ENCODE data around the gene ADAM33. TPM values are rescaled to one million over a fixed set of nuclear protein-coding genes. Genes with fewer than 3 reads are reported as not detected.

The ADAM33 gene
- total RNA-seq, 3 donors from 2014 or later: 6.4 to 86.6 (median 9.7) TPM

- no peak overlapping the region for H3K4me3 ChIP-seq
- intact Hi-C loops (cut with DNase I, micrococcal nuclease): no loop called here
- no peaks in the 10 kb centered on the region for H3K9me3 ChIP-seq
- ATAC-seq (no peak), DNase-seq (no peak)
- no peak for TF ChIP-seq CTCF (IDR thresholded peaks at IDR 0.05)
- no peaks in the 10 kb centered on the region for H3K4me1 ChIP-seq (ENCODE audit: low read depth)
- H3K36me3 ChIP-seq (ENCODE audit: low read depth): no peaks in the 10 kb centered on the region
These were observed 369 bp downstream of the ADAM33 start for GRCh38 chr20:3681352-3681930.

DNA sequence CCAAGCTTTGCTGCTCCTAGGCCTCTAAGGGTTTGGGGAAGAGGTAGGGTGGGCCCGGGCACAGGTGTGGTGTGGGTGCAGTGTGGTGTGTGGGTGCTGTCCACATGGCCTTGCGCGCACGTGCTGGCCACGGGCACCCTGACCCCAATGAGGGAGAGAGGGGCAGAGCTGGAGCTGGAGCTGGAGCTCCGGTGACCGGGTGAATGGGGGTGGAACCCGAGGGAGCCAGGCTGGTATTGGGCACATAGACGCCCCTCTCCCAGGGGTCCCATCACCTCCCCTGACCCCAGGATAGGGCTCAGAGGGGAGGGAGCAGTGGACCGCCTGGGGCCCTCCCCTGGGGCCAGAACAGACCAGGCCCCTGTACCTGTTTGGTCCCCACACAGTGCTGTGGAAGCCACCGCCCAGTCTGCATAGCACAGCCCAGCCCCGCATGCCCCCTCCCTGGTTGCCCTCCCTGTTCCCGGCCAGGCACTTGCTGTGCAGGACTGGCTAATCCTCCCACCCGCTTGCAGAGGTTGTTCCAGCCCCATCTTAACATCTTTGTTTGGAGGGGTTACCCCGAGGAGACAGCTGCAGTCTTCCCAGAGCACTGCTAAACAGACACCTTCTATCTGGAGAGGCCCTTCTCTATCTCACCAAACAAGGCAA is 984 bp downstream of the ADAM33 start:
- no peaks in the 10 kb centered on the region for H3K36me3 ChIP-seq (ENCODE audit: low read depth)
- no peaks in the 10 kb centered on the region for H3K4me1 ChIP-seq (ENCODE audit: low read depth)
- H3K4me3 ChIP-seq: no peak overlapping the region
- ATAC-seq: peak; percentile 10
- DNase-seq: no peak
- H3K9me3 ChIP-seq: no peaks in the 10 kb centered on the region
- intact Hi-C loops (cut with DNase I, micrococcal nuclease): no loop called here
- TF ChIP-seq CTCF (IDR thresholded peaks at IDR 0.05): no peak

- Histone ChIP-seq H3K4me1 (ENCODE audit: low read depth) (no peaks in the 10 kb centered on the region), H3K36me3 (ENCODE audit: low read depth) (no peaks in the 10 kb centered on the region), H3K9me3 (no peaks in the 10 kb centered on the region), H3K4me3 (no peak overlapping the region)
- no peak for TF ChIP-seq CTCF (IDR thresholded peaks at IDR 0.05)
- ATAC-seq (peak; percentile 17), DNase-seq (peak in 2 of 3 donors; percentile 15 to 44)
- intact Hi-C loops (cut with DNase I, micrococcal nuclease): loop anchor here (5.0 to 10.0 kb wide), 2 partner anchors 32 to 395 kb away; partner anchors contain the start of gene SIGLEC1 (in 2 of the 2)
These were observed 1.8 kb downstream of the ADAM33 start for GRCh38 chr20:3679749-3680700.

- H3K4me1 ChIP-seq (ENCODE audit: low read depth): no peaks in the 10 kb centered on the region
- no peak for TF ChIP-seq CTCF (IDR thresholded peaks at IDR 0.05)
- ATAC-seq (no peak), DNase-seq (no peak)
- intact Hi-C loops (cut with DNase I, micrococcal nuclease): loop anchor here (5.0 to 10.0 kb wide), 2 partner anchors 33 to 396 kb away; partner anchors contain the start of gene SIGLEC1 (in 2 of the 2)
- no peak overlapping the region for H3K4me3 ChIP-seq
- H3K36me3 ChIP-seq (ENCODE audit: low read depth): no peaks in the 10 kb centered on the region
- no peaks in the 10 kb centered on the region for H3K9me3 ChIP-seq
These were observed 2.7 kb downstream of the ADAM33 start for GRCh38 chr20:3678856-3679720.

- H3K4me1 ChIP-seq (ENCODE audit: low read depth): no peaks in the 10 kb centered on the region
- no peaks in the 10 kb centered on the region for H3K36me3 ChIP-seq (ENCODE audit: low read depth)
- intact Hi-C loops (cut with DNase I, micrococcal nuclease): loop anchor here (5.0 to 10.0 kb wide), 2 partner anchors 34 to 397 kb away; partner anchors contain the start of gene SIGLEC1 (in 2 of the 2)
These were observed 3.6 kb downstream of the ADAM33 start for GRCh38 chr20:3678198-3678597.

More at GRCh38 chr20:3678198-3678597, 3.6 kb downstream of the ADAM33 start:
- no peak for DNase-seq
- ATAC-seq: no peak
- no peak for TF ChIP-seq CTCF (IDR thresholded peaks at IDR 0.05)
- no peak overlapping the region for H3K4me3 ChIP-seq
- no peaks in the 10 kb centered on the region for H3K9me3 ChIP-seq
